HG03342 (cell line): ENCODE data around the gene EZH1.
A peak's percentile ranks its signal among the peaks of the same experiment; 100 is the strongest.

Experiments used
- ATAC-seq: cut with Tn5 transposase; IDR thresholded peaks from one replicate; pipeline ENCODE4 v1.9.1; 2021; ENCODE audit warnings: mild to moderate bottlenecking, moderate library complexity; ENCODE audit not compliant: unreplicated experiment

Gene EZH1

DNA sequence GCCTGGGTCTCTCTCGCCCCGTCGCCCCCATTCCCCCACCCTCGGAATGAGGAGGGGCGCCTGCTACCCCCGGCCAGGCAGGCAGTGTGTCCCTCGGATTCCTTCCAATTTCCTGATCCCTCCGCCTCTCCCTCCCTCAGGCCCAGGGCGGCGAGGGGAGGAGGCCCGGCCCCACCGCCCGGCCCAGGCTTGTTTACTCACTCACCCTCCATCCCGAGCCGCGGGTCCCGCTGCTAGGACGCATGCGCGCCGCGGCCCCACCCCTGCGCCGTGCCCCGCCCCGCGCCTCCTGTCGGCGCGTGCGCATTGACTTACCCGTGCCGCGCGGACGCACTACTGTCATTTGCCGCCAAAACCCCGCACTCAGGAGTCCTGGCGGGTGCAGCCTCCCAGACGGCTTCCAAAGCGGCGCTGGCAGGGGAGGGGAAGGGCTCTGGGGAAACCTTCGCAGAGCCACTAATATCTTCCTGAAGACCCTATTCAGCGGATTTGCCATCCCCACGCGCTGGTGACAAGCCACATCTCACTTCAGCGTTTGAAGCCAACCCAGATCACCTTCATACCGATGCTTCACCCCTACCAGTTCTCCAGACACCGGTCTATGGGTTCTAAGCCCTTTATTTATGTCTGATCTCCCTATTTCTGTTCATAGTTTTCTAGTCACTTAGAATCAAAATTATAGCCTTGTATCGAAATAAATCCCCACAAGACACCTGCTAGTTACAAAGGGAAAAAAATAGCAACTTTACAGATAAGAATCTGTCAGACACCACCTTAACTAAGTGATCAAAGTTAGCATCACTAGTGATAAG lies at the start of gene EZH1:
EZH1 (minus strand) TSS at position 235 of the 812 bp plus-strand sequence. CDS start 16,099 bp downstream, outside the sequence.
- peak; percentile 83 for ATAC-seq

DNA sequence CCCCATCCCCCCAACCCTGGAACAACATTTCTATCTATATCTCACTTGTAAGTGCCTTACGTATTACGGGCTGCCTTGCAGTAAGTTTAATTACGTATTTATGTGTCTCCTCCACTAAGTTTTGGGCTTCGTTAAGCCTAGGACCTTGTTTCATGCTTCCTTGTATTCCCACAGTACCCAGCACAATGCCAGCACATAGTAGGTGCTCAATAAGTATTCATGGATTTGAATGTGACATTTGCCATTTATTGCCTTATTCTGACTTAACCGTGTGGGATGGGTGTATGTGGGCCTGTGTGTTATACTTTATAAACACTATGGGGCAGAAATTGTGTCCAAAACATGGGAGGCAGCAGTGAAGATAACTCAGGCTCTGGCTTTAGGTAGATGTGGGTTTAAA lies 47.7 kb upstream of the EZH1 start:
- no peak for ATAC-seq

- ATAC-seq = no peak
These were observed 47.1 kb upstream of the EZH1 start for GRCh38 chr17:42791948-42792347.

- ATAC-seq = no peak
These were observed 42.4 kb upstream of the EZH1 start for GRCh38 chr17:42787266-42787665.

DNA sequence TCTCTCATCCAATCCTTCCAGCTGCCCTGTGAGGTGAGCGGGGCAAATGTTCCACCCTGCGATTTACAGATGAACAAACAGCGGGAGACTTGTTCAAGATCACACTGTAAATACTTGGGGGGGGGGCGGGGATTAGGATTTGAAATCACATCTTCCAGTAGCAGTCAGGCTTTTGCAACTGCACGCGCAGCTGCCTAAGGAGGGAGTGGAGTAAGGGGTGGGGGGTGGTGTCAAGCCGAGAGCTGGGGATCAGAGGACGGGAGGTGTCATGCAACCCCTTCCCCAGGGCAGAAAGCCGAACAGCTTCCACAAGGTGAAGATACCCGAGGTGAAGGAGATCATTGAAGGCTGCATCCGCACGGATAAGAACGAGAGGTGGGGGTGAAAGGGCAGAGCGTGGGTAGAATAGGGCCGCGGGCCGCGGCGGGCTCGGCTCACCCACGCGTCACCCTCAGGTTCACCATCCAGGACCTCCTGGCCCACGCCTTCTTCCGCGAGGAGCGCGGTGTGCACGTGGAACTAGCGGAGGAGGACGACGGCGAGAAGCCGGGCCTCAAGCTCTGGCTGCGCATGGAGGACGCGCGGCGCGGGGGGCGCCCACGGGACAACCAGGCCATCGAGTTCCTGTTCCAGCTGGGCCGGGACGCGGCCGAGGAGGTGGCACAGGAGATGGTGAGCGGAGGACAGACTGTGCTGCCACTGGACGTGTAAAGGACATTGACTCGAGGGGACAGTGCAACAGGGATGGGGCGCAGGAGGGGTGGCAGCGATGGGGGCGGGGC lies 40.2 kb upstream of the EZH1 start:
- no peak for ATAC-seq

- ATAC-seq = no peak
These were observed 39.6 kb upstream of the EZH1 start for GRCh38 chr17:42784409-42784808.

DNA sequence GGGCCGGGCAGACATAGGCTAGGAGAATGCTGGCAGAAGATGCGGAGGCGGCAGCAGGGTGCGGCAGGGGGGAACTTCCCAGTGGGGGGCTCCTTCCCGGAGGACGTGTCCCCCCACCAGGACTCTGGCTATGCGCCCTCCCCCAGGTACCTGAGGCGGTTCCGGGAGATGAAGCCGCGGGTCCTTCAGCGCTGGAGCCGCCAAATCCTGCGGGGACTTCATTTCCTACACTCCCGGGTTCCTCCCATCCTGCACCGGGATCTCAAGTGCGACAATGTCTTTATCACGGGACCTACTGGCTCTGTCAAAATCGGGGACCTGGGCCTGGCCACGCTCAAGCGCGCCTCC lies 38.9 kb upstream of the EZH1 start:
- ATAC-seq = no peak

DNA sequence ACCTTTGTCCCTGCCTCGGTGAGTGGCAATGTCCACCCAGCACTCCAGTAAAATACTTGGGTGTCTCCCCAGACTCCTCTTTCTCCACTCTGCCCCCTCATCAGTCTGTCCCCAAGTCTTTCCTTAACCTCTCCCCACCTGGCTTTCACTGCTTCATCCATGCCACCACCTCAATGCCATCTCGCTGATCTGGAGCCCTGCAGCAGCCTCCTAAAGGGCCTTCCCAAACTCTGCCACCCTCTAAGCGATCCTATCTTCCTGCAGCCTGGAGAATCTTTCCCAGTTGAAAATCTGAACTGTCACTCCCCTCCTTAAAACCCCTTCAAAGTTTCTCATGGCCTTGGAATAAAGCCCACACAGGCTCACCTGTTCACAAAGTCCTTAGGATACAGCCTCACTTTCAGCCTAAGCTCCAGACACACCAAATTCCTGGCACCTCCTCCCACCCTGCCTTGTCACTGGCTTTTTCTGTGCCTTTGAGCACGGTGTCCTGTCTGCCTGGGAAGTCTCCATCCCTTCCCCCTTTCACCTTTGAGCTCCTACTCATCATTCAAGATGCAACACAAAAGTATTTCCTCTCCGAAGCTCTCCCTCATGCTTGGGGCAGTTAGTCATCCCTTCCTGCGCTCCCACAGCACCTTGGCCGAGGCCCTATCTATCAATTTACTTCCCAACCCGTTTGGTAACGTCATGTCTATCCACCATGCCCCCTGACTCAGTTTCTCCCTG lies 38.4 kb upstream of the EZH1 start:
- no peak for ATAC-seq

GRCh38 chr17:42782166-42783061 lies 37.6 kb upstream of the EZH1 start:
- ATAC-seq = no peak

GRCh38 chr17:42781639-42782165 lies 36.9 kb upstream of the EZH1 start:
- ATAC-seq = no peak

GRCh38 chr17:42780851-42781638 lies 36.2 kb upstream of the EZH1 start:
- ATAC-seq = no peak

- no peak for ATAC-seq
These were observed 35.4 kb upstream of the EZH1 start, which contains the start of gene WNK4 for GRCh38 chr17:42779936-42780850. Gene WNK4 (plus strand): TSS chr17:42780610. CDS start chr17:42780699, 89 bp downstream.

DNA sequence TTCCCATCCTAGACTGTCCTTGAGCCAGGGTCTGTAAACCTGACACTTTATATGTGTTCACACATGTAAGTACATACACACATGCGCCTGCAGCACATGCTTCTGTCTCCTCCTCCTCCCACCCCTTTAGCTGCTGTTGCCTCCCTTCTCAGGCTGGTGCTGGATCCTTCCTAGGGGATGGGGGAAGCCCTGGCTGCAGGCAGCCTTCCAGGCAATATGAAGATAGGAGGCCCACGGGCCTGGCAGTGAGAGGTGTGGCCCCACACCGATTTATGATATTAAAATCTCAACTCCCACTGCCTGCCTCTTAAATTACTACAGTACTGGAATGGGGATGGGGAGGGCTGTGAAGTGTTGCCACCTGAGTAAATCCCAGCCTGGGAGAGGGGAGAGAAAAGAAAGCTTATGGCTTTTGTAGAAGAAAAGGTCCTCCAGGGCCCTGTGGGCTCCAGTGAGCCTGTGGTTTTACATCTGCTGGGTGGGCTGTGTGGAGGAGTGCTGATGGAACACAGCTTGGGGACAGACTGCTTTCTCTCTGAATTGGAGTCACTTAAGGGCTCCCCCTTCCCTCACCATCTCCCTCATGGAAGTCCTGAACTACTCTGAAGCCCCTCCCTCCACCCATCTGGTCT lies 34.6 kb upstream of the EZH1 start:
- no peak for ATAC-seq

DNA sequence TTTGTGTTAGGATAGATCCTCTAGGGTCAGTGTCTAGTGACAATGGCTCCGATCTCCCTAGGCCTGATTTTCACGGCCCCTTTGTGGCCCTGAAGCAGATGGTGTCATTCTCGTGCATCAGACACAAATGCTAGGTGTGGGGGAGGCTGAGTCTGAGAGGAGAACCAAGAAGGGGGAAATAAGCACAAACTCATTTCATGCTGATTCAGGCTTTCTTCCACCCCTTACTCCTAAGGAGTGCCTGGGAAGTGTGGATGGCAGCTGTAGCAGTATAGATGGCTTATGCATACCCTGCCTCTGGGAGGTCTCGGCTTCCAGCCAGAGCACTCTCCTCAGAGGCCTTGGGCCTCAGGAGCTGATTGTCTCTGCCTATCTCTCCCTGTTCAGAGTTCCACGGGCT lies 33.7 kb upstream of the EZH1 start:
- ATAC-seq = no peak

- no peak for ATAC-seq
These were observed 30.8 kb upstream of the EZH1 start for GRCh38 chr17:42775534-42776098.

DNA sequence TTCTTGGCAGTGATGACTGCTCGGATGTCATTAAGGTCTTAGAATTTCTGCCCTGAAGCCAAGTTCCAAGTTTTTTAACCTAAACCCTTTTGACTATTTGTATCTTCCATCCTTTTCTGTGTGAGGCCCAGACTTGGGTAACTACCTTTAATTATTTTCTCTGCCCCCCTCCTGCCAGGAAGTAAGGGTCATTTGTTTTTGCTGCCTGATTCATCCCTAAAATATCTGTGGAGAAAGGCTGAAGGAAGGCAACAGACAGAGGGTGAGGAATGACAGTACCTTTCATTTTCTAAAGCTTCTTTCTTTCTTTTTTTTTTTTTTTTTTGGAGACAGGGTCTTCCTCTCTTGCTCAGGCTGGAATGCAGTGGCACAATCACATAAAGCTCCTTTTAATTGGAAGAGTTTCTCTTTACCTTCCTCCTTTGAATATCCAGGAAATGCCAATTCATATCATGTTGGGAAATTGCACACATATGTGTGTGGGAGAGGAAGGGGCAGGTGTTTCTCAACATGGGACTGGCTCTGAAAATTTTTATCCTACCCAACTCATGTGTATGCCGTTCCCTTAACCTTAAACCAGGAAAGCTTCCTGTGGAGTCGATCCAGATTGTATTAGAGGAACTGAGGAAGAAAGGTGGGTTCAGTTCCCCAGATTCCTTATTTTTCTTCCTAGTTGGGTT lies 29.4 kb upstream of the EZH1 start:
- no peak for ATAC-seq
